Activated CD8-positive, alpha-beta memory T cell treated with anti-CD3 and anti-CD28 coated beads for 36 hours (primary cell): ENCODE data around the gene PLAAT4. TPM values are rescaled to one million over a fixed set of nuclear protein-coding genes. Genes with fewer than 3 reads are reported as not detected.
"Not testable (repeated sequence)": the region's sequence is repeated elsewhere in the genome, so short reads cannot be mapped to it uniquely, and the experiment has no call there.

Source experiments
- CTCF ChIA-PET: fragments of 350-600 bp; sonication (Branson Sonifier 250); formaldehyde crosslinking; loops from one replicate; lab custom pipeline; 2021; ENCODE audit warnings: antibody characterized with exemption; lab: Charles Lee
- POLR2A ChIA-PET: fragments of 350-600 bp; sonication (Branson Sonifier 250); formaldehyde crosslinking; loops from one replicate; lab custom pipeline; 2021; ENCODE audit warnings: antibody characterized with exemption; lab: Charles Lee
- total RNA-seq, 2 experiments: library from RNA; stranded (reverse); gene quantifications; one replicate each; pipeline ENCODE4 v1.2.3, GENCODE V29; 2021

The PLAAT4 gene
- total RNA-seq, 2 experiments from 2014 or later: 7.4 to 9.9 TPM

GRCh38 chr11:63532799-63533475 is 3.7 kb upstream of the PLAAT4 start:
- ChIA-PET CTCF (no interaction called here), POLR2A (interaction anchor here (1.3 kb wide), 1 partner anchor 19 kb away, joined by 3 read pairs; no protein-coding TSS in a partner anchor)

- ChIA-PET POLR2A (interaction anchor here (1.3 kb wide), 1 partner anchor 18 kb away, joined by 3 read pairs; no protein-coding TSS in a partner anchor), CTCF (no interaction called here)
These were observed 2.5 kb upstream of the PLAAT4 start for GRCh38 chr11:63534076-63534475.

GRCh38 chr11:63534895-63535461 is 1.6 kb upstream of the PLAAT4 start:
- POLR2A ChIA-PET: interaction anchor here (0.6 to 1.2 kb wide), 4 partner anchors 17 to 32 kb away, joined by 4 to 7 read pairs (median 5); no protein-coding TSS in a partner anchor

GRCh38 chr11:63535734-63536133 is 874 bp upstream of the PLAAT4 start:
- CTCF ChIA-PET: interaction anchor here (0.8 to 4.3 kb wide), 2 partner anchors 17 to 36 kb away, joined by 3 to 34 read pairs; no protein-coding TSS in a partner anchor
- POLR2A ChIA-PET: interaction anchor here (0.6 to 2.0 kb wide), 5 partner anchors 16 to 31 kb away, joined by 4 to 15 read pairs (median 6); no protein-coding TSS in a partner anchor

More at GRCh38 chr11:63534895-63535461, 1.6 kb upstream of the PLAAT4 start:
- CTCF ChIA-PET: interaction anchor here (0.6 to 4.3 kb wide), 3 partner anchors 11 to 98 kb away, joined by 3 to 34 read pairs (median 4); no protein-coding TSS in a partner anchor

GRCh38 chr11:63537293-63538101 is 889 bp downstream of the PLAAT4 start:
- ChIA-PET CTCF (interaction anchor here (0.8 to 4.3 kb wide), 5 partner anchors 10 to 92 kb away, joined by 3 to 34 read pairs (median 5); partner anchors contain the start of gene PLAAT5), POLR2A (interaction anchor here (0.8 to 2.0 kb wide), 5 partner anchors 14 to 29 kb away, joined by 4 to 15 read pairs (median 6); partner anchors contain the start of gene PLAAT2)

GRCh38 chr11:63542506-63542905 is 5.9 kb downstream of the PLAAT4 start:
- CTCF ChIA-PET: not testable (repeated sequence)
- POLR2A ChIA-PET: interaction anchor here (1.1 kb wide), 1 partner anchor 9 kb away, joined by 3 read pairs; no protein-coding TSS in a partner anchor

- ChIA-PET POLR2A (interaction anchor here (1.1 kb wide), 1 partner anchor 8 kb away, joined by 3 read pairs; no protein-coding TSS in a partner anchor), CTCF (interaction anchor here (0.9 kb wide), 1 partner anchor 9 kb away, joined by 5 read pairs; no protein-coding TSS in a partner anchor)
These were observed 7.1 kb downstream of the PLAAT4 start for GRCh38 chr11:63543711-63544110.

- ChIA-PET CTCF (interaction anchor here (2.2 kb wide), 1 partner anchor 10 kb away, joined by 8 read pairs; no protein-coding TSS in a partner anchor), POLR2A (no interaction called here)
These were observed 10.5 kb downstream of the PLAAT4 start for GRCh38 chr11:63547061-63547460.

GRCh38 chr11:63548178-63548577 is 11.6 kb downstream of the PLAAT4 start:
- CTCF ChIA-PET: interaction anchor here (2.2 kb wide), 1 partner anchor 11 kb away, joined by 8 read pairs; no protein-coding TSS in a partner anchor
- POLR2A ChIA-PET: no interaction called here

- ChIA-PET POLR2A (no interaction called here), CTCF (interaction anchor here (0.6 to 6.0 kb wide), 2 partner anchors 16 to 35 kb away, joined by 3 to 48 read pairs; partner anchors contain the start of gene PLAAT2)
These were observed 12.8 kb downstream of the PLAAT4 start for GRCh38 chr11:63549411-63549810.

- ChIA-PET CTCF (interaction anchor here (6.0 kb wide), 1 partner anchor 15 kb away, joined by 48 read pairs; the partner anchor contains the start of gene PLAAT2), POLR2A (interaction anchor here (1.1 kb wide), 1 partner anchor 14 kb away, joined by 4 read pairs; no protein-coding TSS in a partner anchor)
These were observed 13.6 kb downstream of the PLAAT4 start for GRCh38 chr11:63550156-63550700.

GRCh38 chr11:63551091-63551888 is 14.7 kb downstream of the PLAAT4 start:
- POLR2A ChIA-PET: interaction anchor here (0.6 to 1.8 kb wide), 8 partner anchors 8 to 69 kb away, joined by 3 to 15 read pairs (median 4); partner anchors contain the start of genes PLAAT2 and PLAAT4

GRCh38 chr11:63551889-63552266 is 15.3 kb downstream of the PLAAT4 start:
- ChIA-PET POLR2A (interaction anchor here (0.6 to 1.8 kb wide), 8 partner anchors 9 to 70 kb away, joined by 3 to 15 read pairs (median 4); partner anchors contain the start of genes PLAAT2 and PLAAT4), CTCF (interaction anchor here (0.8 to 6.0 kb wide), 4 partner anchors 8 to 22 kb away, joined by 4 to 48 read pairs (median 20); partner anchors contain the start of genes PLAAT2 and PLAAT4)

More at GRCh38 chr11:63551091-63551888, 14.7 kb downstream of the PLAAT4 start:
- CTCF ChIA-PET: interaction anchor here (1.7 to 6.0 kb wide), 3 partner anchors 14 to 22 kb away, joined by 4 to 48 read pairs (median 34); partner anchors contain the start of genes PLAAT2 and PLAAT4

- POLR2A ChIA-PET: interaction anchor here (0.7 to 1.7 kb wide), 3 partner anchors 14 to 22 kb away, joined by 3 to 8 read pairs (median 8); no protein-coding TSS in a partner anchor
- CTCF ChIA-PET: interaction anchor here (0.8 to 6.0 kb wide), 4 partner anchors 9 to 23 kb away, joined by 3 to 48 read pairs (median 20); partner anchors contain the start of genes PLAAT2 and PLAAT4
These were observed 16.3 kb downstream of the PLAAT4 start for GRCh38 chr11:63552921-63553320.

GRCh38 chr11:63553759-63554158 is 17.2 kb downstream of the PLAAT4 start:
- CTCF ChIA-PET: interaction anchor here (1.1 to 6.0 kb wide), 3 partner anchors 12 to 22 kb away, joined by 3 to 48 read pairs (median 34); partner anchors contain the start of genes PLAAT2 and PLAAT4
- POLR2A ChIA-PET: interaction anchor here (1.1 to 1.7 kb wide), 4 partner anchors 11 to 18 kb away, joined by 4 to 8 read pairs (median 6); partner anchors contain the start of gene PLAAT4

- POLR2A ChIA-PET: interaction anchor here (1.7 kb wide), 1 partner anchor 18 kb away, joined by 7 read pairs; the partner anchor contains the start of gene PLAAT4
These were observed 18.2 kb downstream of the PLAAT4 start for GRCh38 chr11:63554877-63555223.

More at GRCh38 chr11:63554877-63555223, 18.2 kb downstream of the PLAAT4 start:
- CTCF ChIA-PET: interaction anchor here (4.7 to 6.0 kb wide), 2 partner anchors 10 to 18 kb away, joined by 34 to 48 read pairs; partner anchors contain the start of genes PLAAT2 and PLAAT4
